Melanocyte of skin (primary cell): ENCODE results near the gene ZNF784. TPM values are rescaled to one million over a fixed set of nuclear protein-coding genes. Genes with fewer than 3 reads are reported as not detected.

Experiments used
- total RNA-seq, 2 donors: library from RNA; depleted of rRNA; stranded (reverse); fragments of >200 nt; gene quantifications; 2 replicates each; pipeline ENCODE4 v1.2.3, GENCODE V29; 2012

Gene ZNF784
- total RNA-seq = 1 to 10 TPM; 3.3 to 4.5 TPM

GRCh38 chr19:55624109-55625003 is at the start of gene ZNF784:
Gene ZNF784, minus strand, starts transcription at chr19:55624566. Its CDS starts 5 bp downstream, at chr19:55624561.

GRCh38 chr19:55654868-55655647 is 30.7 kb upstream of the ZNF784 start, which contains the start of gene U2AF2:
Gene U2AF2, plus strand, starts transcription at chr19:55655035. Its CDS starts 70 bp downstream, at chr19:55655105.

GRCh38 chr19:55647732-55648584 is 23.6 kb upstream of the ZNF784 start, which contains the start of gene CCDC106:
Gene CCDC106, plus strand, starts transcription at chr19:55648212. Its CDS starts 835 bp downstream, at chr19:55649047.

GRCh38 chr19:55643003-55643886 is 18.9 kb upstream of the ZNF784 start, which contains the start of gene ZNF581:
Gene ZNF581, plus strand, starts transcription at chr19:55643649. Its CDS starts 923 bp downstream, at chr19:55644572.

GRCh38 chr19:55640577-55641425 is 16.4 kb upstream of the ZNF784 start, which contains the start of gene ZNF580:
Gene ZNF580, plus strand, starts transcription at chr19:55641002. Its CDS starts 1,507 bp downstream, at chr19:55642509.

GRCh38 chr19:55605637-55606470 is 18.5 kb downstream of the ZNF784 start, which contains the start of gene ZNF865:
Gene ZNF865, plus strand, starts transcription at chr19:55605647. Its CDS starts 7,972 bp downstream, at chr19:55613619.

GRCh38 chr19:55599842-55600661 is 24.3 kb downstream of the ZNF784 start, which contains the start of gene ZNF524:
Gene ZNF524, plus strand, starts transcription at chr19:55600288. Its CDS starts 1,825 bp downstream, at chr19:55602113.

GRCh38 chr19:55599468-55599841 is 24.9 kb downstream of the ZNF784 start, which contains the start of gene FIZ1:
Gene FIZ1, minus strand, starts transcription at chr19:55599517. Its CDS starts 1,652 bp downstream, at chr19:55597865.

GRCh38 chr19:55580628-55581144 is 43.7 kb downstream of the ZNF784 start, which contains the start of gene ZNF579:
Gene ZNF579, minus strand, starts transcription at chr19:55580848. Its CDS starts 1,209 bp downstream, at chr19:55579639.

Other genes with a start within 250 kb of the ZNF784 start
- gene TMEM190, start 247.7 kb downstream of the ZNF784 start, total RNA-seq = not detected
- not detected for gene TMEM238, start 240.3 kb downstream of the ZNF784 start, total RNA-seq
- gene RPL28, start 238.6 kb downstream of the ZNF784 start, total RNA-seq = 100 to 1,000 TPM; 230 to 328 TPM
- gene UBE2S, start 216.8 kb downstream of the ZNF784 start, total RNA-seq = 100 to 1,000 TPM; 248 to 380 TPM
- not detected for gene SHISA7, start 181.3 kb downstream of the ZNF784 start, total RNA-seq
- gene ISOC2, start 162.9 kb downstream of the ZNF784 start, total RNA-seq = 10 to 100 TPM; 66.4 to 95.6 TPM
- not detected for gene C19orf85, start 159.8 kb downstream of the ZNF784 start, total RNA-seq
- gene ZNF628, start 147.9 kb downstream of the ZNF784 start, total RNA-seq = 1 to 10 TPM; 4.8 to 5.7 TPM
- 10 to 100 TPM; 13.4 to 18.6 TPM for gene NAT14, start 139.4 kb downstream of the ZNF784 start, total RNA-seq
- gene SSC5D, start 136.1 kb downstream of the ZNF784 start, total RNA-seq = under 1 TPM; 0.67 to 0.69 TPM
- gene SBK2, start 87.4 kb downstream of the ZNF784 start, total RNA-seq = not detected
- gene SBK3, start 79.0 kb downstream of the ZNF784 start, total RNA-seq = not detected
- 1 to 10 TPM; 4.5 to 7.0 TPM for gene ZNF579, start 43.7 kb downstream of the ZNF784 start, total RNA-seq
- 1 to 10 TPM; 2.4 to 3.3 TPM for gene FIZ1, start 25.0 kb downstream of the ZNF784 start, total RNA-seq
- 1 to 10 TPM; 6.3 to 6.9 TPM for gene ZNF524, start 24.3 kb downstream of the ZNF784 start, total RNA-seq
- 1 to 10 TPM; 1.4 to 2.3 TPM for gene ZNF865, start 18.9 kb downstream of the ZNF784 start, total RNA-seq
- gene ZNF580, start 16.4 kb upstream of the ZNF784 start, total RNA-seq = 1 to 10 TPM; 6.0 to 6.5 TPM
- 10 to 100 TPM; 10.7 to 14.0 TPM for gene ZNF581, start 19.1 kb upstream of the ZNF784 start, total RNA-seq
- 10 to 100 TPM in 1 of 2 donors, 1 to 10 TPM in 1; 9.7 to 16.2 TPM for gene CCDC106, start 23.6 kb upstream of the ZNF784 start, total RNA-seq
- 100 to 1,000 TPM in 1 of 2 donors, 10 to 100 TPM in 1; 81.9 to 141 TPM for gene U2AF2, start 30.5 kb upstream of the ZNF784 start, total RNA-seq
- gene EPN1, start 50.7 kb upstream of the ZNF784 start, total RNA-seq = 10 to 100 TPM; 23.3 to 29.9 TPM
- not detected for gene NLRP9, start 113.8 kb upstream of the ZNF784 start, total RNA-seq
- gene RFPL4A, start 134.5 kb upstream of the ZNF784 start, total RNA-seq = not detected
- gene RFPL4AL1, start 144.6 kb upstream of the ZNF784 start, total RNA-seq = not detected
- not detected for gene NLRP11, start 207.4 kb upstream of the ZNF784 start, total RNA-seq
- not detected for gene NLRP4, start 212.0 kb upstream of the ZNF784 start, total RNA-seq